Hematopoietic multipotent progenitor cell treated with erythropoietin and hydrocortisone succinate and interleukin-3 and kit ligand, for 17 days (in vitro differentiated cells): Measurements from ENCODE around the gene NOTCH1.

Experiments
- DNase-seq: peaks from one replicate; pipeline ENCODE4 v3.0.0-alpha.2; 2015; ENCODE audit warnings: low spot score

The NOTCH1 gene

DNA sequence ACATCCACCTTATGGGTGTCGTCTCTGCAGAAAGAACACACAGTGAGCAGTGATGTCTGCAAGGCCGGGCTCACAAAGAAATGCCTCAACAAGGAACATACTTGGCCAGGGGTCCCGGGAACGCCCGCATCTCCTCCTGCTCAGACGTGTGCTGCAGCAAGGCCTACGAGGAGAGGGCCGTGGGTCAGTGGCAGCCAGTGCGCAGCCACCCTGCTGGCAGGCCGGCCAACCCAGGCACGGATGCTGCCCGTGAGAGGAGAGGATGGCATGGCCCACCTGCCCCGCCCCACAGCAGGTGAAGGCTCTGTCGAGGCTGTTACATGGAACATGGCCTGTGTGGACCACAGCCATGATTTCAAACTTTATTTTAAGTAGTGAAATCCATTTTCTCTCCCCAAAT, 82.3 kb downstream of the NOTCH1 start:
- DNase-seq, result no peak

DNA sequence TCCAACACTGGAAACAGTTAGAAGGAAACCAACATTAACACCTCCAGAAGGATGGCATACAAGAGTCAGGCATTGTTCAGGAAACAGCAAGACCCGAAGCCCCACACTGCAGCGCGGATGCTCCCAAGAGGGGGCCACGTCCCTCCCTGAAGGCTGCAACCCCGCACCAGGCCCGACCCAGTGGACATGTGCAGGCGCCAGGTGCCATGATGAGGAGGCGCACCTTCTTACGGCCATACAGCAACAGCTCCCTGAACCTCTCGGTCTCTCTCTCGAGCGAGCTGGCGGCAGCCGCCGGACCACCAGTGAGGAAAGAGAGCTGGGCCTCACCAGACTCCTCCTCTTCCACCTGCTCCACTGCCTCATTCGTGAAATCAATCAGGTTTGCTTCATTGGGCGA, 83.2 kb downstream of the NOTCH1 start:
- no peak for DNase-seq

DNA sequence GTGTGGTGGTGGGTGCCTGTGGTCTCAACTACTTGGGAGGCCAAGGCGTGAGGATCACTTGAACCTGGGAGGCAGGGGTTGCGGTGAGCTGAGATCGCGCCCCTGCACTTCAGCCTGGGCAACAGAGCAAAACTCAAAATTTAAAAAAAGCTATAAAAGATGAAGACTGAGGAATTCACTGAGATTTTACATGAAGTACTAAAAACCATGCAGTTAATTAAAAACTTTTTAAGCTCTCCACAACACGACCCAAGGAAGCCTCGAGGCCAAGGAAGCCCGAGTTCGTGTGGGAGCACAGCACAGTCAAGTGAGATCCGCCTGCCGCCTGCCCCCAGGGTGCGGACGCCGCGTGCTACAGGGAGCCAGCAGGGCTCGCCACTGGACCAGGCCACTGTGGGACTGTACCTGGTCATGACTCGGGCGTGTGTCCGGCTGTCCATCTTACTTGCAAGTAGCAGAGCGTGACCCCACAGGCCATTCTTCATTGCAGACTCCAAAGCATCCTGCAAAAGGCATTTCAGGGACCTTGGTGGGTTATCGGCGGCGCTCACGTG, 85.0 kb downstream of the NOTCH1 start:
- DNase-seq, result no peak

DNA sequence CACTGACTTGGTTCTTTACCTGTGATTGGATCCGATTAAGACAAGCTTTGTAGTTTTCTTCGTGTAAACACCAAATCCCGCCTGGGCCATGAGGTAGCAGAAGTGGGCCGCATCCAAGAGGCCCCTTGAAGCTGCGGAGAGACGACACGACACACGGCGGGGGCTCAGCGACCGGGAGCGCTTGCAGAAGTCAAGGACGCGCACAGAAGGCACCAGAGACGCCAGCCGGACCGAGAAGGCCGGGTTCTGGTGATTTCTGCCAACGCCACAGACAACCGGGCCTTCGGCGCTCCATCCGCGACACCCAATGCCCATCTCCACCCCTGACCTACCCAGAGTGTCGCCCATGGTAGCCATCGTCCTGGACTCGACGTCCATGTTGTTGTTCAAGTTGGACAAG, 86.4 kb downstream of the NOTCH1 start:
- DNase-seq, result no peak

DNA sequence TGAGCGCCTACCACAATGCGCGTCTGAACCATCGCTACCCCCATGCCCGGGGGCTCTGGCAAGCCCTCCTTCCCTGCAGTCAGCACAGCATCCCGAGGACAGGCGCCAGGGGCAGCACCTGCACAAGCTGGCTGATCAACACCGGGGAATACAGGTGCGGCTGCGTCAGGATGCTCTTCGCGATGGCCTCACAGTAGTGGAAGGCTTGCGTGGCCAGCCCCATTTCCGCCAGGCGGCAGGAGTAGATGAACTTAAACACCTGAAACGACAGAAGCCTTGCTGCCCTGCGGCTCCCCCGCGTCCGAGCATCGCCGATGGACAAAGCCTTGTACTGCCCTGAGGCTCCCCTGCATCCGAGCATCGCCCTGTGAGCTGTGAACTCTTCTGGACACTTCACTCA, 88.5 kb downstream of the NOTCH1 start:
- no peak for DNase-seq

DNA sequence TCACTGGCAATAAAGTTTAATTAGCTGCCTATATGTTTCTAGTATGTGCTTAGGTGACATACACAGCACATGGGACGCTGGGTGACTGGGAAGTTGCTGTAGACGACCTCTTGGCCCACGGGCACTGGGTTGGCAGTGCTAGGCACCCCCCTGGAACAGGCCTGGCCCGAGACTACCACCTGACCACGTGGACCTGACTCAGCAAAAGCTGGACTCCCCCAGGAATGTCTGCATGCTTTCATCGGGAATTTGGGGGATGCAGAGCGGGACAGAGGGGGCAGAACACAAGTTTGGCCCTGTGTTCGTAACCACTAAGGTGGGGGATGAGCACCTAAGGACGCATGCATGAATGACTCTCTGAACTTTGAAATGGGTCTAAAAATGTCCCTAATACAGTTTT, 89.6 kb downstream of the NOTCH1 start:
- DNase-seq, result no peak

DNA sequence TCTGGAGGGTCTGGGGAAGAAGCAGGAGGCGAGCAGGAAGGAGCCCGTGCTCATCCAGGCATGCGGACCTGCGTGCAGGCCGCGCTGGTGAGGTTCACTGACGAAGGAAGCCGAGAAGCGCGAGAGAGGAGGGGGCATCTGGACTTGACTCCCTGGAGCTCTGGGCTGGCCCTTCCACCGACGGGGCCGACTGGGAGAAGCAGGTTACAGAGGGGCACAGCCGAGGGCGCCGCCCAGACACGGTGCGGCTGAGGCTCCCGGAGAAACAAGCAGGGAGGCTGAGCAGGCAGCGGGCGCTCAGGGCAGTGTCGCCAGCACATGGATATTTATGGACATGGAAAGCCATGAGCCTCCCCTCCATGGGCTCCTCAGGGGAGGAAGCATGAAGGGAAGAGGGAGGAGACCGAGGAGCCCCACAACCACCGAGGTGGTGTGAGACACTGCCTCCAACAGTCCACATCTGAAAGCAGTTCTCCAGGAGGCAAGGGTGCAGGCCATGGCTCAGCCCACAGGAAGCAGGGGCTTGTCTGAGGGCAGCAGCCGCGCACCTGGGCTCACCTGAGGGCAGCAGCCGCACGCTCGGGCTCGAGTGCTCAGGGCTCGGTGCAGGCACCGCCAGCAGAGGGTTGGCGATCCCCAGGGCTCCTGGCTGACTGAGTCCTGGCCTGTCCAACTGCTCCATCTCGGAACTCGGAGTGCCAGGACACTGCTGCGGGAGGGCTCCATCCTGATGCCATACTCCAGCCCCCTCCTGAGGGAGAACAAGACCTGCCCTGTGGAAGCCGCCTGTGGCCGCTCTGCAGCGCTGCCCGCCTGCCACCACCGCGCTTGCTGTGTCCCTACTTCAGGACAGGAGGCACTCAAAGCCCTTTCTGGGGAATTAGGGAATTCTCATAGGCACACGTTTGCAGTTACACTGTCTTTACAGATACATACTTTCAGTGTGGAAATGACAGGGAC, 90.5 kb downstream of the NOTCH1 start:
- DNase-seq, result no peak

DNA sequence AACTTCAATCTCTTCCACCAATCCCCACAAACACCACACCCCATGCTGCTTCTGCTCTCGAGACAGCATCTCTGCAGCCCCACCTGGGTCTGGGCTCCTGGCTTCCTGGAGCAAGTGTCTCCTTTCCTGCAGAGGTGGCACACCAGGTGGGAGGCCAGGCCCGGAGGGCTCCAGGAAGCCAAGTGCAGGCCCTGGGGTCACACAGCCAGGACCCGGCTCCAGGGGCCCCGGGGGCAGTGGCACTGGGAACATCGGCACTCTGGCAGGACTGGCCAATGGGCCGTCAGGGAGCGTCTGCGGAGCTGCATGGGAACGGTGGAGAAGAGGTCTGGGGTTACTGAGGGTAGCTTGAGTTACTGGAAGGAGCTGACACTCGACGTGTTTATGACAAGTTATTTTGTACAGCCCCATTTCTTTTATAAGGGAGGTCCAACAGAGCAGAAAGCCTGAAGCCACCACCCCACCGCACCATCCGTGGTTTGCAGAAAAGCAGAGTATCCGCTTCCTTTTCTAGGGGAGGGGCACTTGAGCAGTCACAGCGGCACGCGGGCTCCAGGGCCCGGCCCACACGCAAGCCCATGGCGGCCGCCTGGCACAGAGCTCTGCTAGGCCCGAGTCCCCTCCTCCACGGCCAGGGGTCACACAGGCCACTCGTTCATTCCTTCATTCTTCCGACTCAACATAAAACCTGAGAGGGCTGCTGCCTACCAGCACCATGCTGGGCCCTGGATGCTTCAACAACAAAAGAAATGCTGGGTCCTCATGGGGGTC, 91.6 kb downstream of the NOTCH1 start:
- DNase-seq, result no peak

DNA sequence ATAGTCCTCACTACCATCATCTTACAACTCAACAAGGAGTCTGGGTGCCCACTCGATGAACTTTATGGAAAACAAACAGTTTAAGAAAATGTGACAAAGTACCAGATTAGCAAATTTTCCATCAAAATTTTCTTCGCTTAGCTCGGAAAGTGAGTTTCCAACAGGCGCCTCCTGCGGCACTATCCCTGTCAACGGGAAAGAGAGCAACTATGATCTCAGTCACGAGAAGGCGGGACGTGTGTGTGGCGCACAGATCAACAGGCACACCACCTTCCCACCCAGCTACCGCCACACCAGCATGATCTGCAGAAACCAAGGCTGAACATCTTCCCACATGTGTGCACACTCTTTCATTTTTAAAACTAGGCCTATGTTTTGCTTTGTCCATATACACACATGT, 92.5 kb downstream of the NOTCH1 start:
- no peak for DNase-seq

DNA sequence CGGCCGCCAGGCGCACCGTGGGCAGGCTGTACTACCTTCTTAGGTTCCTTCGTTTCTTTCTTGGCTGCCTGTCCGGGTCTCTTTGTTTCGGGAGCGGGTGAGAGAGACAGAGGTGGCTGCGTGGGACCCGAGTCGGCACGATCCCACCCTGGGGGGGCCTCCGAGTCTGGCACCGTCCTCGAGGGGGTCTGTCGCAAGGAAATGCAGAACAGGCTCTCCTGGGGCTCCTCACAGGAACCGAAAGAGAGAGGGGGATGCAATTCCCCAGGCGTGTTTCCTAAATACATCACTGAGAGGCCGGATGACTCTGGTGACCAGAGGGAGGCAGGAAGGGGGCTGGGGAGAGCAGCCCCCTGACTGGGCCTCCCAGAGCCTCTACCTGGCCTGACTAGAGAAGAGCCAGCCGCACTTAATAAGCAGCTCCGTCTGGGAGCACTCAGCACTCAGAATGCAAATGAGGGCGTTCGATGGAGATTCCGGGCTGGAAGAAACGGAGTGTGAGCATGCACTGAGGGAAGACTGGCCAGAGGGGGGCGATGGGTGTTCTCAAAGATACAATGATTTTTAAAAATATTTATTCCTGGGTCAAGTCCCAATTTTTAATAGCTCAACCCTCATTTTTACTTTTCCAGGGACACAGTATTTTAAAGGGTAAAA, 94.5 kb downstream of the NOTCH1 start:
- DNase-seq, result no peak

DNA sequence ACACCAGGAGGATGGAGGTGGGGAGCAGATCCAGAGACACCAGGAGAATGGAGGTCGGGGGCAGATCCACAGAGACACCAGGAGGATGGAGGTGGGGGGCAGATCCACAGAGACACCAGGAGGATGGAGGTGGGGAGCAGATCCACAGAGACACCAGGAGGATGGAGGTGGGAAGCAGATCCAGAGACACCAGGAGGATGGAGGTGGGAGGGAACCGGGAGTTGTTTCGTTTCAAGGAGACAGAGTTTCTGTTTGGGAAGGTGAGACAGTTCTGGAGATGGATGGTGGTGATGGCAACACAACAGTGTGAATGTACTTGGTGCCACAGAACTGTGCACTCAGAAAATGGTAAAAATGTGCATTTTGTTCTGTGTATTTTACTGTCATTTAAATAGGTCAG, 97.2 kb downstream of the NOTCH1 start:
- DNase-seq, result no peak

DNA sequence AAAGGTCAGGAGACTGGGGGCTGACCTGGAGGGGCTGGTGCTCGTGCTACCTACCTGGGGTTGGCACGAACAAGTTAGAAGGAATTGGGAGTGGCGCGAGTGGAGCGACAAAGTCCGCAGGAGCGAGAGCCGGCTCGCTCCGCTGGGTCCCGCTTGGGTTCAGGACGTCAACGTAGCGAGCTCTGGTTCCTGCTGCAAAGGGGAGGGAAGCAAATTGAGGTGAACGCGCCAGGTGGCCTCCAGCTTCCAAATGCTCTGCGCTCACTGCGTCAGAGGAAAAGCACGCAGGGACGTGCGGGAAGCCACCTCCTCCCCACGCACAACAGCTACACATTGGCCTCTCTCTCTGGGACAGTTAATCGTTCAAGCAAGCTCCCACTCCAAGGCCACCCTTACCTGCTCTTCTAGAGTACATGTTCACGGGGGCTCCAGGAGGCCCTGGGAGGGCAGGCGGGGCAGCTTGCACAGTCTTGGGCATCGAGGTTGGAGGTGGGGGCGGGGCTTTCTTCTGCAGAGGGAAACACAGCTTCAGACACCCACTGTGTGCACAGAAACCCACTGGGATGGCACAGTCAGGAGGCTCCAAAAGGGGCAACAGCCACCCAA, 98.6 kb downstream of the NOTCH1 start:
- DNase-seq, result no peak

DNA sequence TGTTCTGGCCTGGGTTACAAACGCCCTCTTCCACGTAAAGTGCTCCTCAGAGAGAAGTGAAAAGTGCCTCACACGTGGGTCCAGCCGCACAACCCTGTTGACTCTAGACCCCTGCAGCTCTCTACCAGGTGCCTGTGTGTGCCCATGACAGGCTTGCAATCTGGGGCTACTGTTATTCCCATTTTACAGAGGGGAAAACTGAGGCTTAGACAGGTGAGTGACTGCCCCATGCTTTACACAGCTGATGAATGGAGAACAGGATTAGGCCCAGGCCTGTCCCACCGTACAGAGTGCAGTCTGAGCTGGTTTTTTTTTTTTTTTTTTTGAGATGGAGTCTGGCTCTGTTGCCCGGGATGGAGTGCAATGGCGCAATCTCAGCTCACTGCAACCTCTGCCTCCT, 100.0 kb downstream of the NOTCH1 start:
- DNase-seq, result no peak
